GM13977 (cell line): ENCODE data around the gene MYOZ3.

Source experiments
- DNase-seq: peaks from one replicate; pipeline ENCODE4 v3.0.0; 2012; ENCODE audit warnings: low spot score
- in situ Hi-C: fragments of 300-500 bp; cut with MboI; formaldehyde crosslinking; loops from one replicate; pipeline ENCODE4 v1.12.0; 2022; ENCODE audit warnings: low sequenced_read_pairs, low pct_unique_long_range_greater_than_20kb, mixed read lengths, inconsistent platforms; ENCODE audit not compliant: unreplicated experiment
- TF ChIP-seq, protein P1 (sequence below): IDR thresholded peaks from 2 replicates; pipeline ENCODE4 v1.5.1; 2012; ENCODE audit warnings: mild to moderate bottlenecking, control low read depth; ENCODE audit not compliant: insufficient read depth; ENCODE audit errors: extremely low read depth, missing control alignments

MYOZ3 gene

DNA sequence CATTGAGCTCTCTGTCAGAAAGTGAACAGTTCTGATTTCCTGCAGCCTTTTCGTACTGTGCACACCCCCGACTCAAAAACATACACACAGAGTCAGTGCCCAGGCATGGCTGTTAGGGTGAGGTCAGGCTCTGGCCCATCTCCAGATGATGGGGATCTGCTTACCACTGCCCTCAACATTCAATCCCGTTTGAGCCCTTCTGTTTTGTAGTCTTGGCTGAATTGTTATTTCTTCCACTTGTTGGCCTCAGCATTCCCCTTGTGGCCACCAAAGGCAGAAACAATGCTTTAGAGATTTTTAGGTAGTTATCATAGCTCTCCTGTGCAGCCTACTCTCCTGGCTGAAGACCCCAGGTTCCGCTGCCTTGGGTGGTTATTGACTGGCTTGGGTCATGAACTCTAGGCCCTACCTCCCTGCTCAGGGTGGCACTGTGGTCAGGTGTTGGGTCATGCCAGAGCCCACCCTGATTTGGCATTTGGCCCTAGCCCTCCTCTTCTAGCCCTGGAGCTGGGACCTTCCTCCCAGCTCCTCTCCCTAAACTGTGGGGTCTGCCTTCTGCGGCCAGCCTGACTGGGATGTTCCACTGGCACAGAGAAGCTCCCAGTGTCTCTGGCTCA, 7.8 kb upstream of the MYOZ3 start:
- TF ChIP-seq, protein P1, sequence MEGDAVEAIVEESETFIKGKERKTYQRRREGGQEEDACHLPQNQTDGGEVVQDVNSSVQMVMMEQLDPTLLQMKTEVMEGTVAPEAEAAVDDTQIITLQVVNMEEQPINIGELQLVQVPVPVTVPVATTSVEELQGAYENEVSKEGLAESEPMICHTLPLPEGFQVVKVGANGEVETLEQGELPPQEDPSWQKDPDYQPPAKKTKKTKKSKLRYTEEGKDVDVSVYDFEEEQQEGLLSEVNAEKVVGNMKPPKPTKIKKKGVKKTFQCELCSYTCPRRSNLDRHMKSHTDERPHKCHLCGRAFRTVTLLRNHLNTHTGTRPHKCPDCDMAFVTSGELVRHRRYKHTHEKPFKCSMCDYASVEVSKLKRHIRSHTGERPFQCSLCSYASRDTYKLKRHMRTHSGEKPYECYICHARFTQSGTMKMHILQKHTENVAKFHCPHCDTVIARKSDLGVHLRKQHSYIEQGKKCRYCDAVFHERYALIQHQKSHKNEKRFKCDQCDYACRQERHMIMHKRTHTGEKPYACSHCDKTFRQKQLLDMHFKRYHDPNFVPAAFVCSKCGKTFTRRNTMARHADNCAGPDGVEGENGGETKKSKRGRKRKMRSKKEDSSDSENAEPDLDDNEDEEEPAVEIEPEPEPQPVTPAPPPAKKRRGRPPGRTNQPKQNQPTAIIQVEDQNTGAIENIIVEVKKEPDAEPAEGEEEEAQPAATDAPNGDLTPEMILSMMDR, result no peak
- no peak for DNase-seq
- in situ Hi-C loops, result no loop called here

DNA sequence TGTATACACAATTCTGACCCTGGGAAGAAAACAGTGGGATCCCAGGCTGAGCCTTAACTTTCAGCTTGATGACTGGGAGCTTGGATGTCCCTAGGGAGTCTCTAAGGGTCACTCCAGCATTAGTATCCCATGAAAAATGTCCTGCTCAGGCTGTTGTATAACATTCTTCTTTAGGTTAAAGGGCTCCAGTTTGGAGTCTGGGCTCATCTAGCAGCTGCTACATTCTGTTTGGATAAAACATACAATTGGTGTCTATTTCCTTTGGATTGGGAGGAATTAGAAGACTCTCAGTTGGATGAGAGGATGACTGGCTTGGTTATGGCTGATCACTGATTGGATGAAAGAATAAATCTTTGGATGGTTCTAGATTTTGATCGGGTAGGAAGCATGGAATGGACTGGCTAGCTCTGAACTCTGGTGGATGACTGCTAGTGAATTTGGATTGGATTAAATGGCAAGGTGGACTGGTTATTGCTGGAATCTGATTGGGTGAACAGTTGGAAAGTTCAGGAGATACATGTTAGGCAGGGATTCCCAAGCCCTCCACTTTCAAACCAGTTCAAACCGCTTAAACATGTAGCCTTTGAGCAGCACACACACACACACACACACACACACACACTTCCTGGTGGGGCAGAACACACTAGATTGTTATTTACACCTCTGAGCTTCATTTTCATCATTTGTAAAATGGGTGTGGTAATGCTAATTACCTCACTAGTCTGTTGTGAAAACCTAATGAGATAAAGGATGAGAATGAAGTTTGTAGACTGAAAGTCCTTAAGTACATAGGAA, 7.1 kb upstream of the MYOZ3 start:
- TF ChIP-seq, protein P1, result no peak
- in situ Hi-C loops, result no loop called here
- DNase-seq, result no peak

DNA sequence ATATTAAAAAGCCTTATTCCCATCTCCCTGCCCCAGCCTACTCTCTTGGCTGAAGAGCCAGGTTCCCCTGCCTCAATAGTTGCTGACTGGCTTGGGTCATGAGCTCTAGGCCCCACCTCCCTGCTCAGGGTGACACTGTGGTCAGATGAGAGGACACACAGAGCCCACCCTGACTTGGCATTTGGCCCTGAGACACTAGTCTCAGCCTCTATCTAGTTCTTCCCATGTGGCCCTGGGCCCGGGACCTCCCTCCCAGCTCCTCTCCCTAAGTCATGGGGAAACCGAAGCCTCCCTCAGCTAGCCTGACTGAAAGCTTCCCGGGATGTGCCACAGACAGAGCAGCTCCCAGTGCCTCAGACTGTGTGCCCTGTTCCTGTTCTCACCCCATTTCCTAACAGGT, 5.8 kb upstream of the MYOZ3 start:
- in situ Hi-C loops, result no loop called here
- TF ChIP-seq, protein P1, result no peak
- DNase-seq, result no peak

DNA sequence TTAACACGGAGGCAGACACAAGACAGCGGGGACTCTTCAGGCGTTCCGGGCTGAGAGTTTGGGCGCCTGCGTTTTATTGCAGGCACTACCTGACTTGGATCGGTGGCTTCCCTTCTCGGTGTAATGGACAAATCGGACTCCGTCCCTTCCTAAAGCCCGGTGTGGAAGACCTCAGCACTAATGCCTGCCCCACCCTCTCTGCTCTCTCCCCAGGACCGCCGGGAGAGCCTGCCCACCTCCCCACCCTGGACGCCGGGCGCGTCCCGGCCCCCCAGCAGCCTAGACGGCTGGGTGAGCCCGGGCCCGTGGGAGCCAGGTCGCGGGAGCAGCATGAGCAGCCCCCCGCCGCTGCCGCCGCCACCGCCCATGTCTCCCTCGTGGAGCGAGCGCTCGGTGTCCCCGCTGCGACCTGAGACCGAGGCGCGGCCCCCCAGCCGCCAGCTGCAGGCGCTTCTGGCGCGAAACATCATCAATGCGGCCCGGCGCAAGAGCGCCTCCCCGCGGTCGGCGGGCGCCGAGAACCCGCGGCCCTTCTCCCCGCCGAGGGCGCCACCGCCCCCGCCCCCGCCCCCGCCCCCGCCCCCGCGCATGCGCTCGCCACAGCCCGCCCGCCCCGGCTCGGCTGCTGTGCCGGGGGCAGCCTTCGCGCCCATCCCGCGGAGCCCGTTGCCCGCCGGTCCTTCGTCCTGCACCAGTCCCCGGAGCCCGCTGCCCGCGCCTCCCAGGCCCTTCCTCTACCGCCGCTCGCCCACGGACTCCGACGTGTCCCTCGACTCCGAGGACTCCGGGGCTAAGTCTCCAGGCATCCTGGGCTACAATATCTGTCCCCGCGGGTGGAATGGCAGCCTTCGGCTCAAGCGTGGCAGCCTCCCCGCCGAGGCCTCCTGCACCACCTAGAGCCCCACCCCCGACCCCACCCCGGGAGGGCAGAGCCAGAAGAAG, 4.6 kb upstream of the MYOZ3 start:
- TF ChIP-seq, protein P1, result peak; percentile 84
- peak; percentile 96 for DNase-seq
- in situ Hi-C loops, result no loop called here

DNA sequence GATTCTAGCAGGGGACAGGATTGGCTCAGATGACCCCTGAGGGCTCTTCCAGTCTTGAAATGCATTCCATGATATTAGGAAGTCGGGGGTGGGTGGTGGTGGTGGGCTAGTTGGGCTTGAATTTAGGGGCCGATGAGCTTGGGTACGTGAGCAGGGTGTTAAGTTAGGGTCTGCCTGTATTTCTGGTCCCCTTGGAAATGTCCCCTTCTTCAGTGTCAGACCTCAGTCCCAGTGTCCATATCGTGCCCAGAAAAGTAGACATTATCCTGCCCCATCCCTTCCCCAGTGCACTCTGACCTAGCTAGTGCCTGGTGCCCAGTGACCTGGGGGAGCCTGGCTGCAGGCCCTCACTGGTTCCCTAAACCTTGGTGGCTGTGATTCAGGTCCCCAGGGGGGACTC, 2.9 kb upstream of the MYOZ3 start:
- DNase-seq, result no peak
- in situ Hi-C loops, result no loop called here
- TF ChIP-seq, protein P1, result no peak

DNA sequence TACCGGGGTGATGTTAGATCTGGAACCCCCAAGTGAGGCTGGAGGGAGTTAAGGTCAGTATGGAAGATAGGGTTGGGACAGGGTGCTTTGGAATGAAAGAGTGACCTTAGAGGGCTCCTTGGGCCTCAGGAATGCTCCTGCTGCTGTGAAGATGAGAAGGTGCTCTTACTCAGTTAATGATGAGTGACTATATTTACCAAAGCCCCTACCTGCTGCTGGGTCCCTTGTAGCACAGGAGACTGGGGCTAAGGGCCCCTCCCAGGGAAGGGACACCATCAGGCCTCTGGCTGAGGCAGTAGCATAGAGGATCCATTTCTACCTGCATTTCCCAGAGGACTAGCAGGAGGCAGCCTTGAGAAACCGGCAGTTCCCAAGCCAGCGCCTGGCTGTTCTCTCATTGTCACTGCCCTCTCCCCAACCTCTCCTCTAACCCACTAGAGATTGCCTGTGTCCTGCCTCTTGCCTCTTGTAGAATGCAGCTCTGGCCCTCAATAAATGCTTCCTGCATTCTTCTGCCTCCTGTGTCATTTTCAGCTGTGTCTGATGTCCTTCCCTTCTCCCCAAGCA, 2.3 kb upstream of the MYOZ3 start:
- TF ChIP-seq, protein P1, result no peak
- DNase-seq, result no peak
- in situ Hi-C loops, result no loop called here
